Stimulated activated CD4-positive, alpha-beta T cell treated with anti-CD3 and anti-CD28 coated beads, Interleukin-1b, Interleukin-23, amount 100 ng/mL, for 48 hours (primary cell): ENCODE results near the gene KRT17.
"Not testable (repeated sequence)": the region's sequence is repeated elsewhere in the genome, so short reads cannot be mapped to it uniquely, and the experiment has no call there.

Experiments
- DNase-seq: peaks from one replicate; pipeline ENCODE4 v3.0.0-alpha.2; 2020

KRT17 gene

GRCh38 chr17:41653892-41654677 is 29.7 kb upstream of the KRT17 start:
- no peak for DNase-seq

DNA sequence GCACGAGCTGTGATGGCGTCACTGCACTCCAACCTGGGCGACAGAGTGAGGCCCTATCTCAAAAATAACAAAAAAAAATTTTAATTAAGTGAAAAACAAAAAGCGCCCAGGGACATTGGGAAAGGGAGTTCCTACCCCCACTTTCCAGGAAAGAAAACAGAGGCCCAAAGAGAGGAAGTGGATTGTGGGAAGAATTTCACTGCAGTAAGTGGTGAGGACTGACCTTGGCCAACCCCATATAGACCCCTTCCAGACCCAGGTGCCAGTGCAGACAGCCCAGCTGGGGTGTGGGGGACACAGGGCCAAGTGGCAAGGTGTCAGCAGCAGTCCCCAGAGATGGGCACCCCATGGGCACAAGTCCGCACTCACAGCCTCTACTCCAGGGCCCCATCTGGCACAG is 29.0 kb upstream of the KRT17 start:
- no peak for DNase-seq

DNA sequence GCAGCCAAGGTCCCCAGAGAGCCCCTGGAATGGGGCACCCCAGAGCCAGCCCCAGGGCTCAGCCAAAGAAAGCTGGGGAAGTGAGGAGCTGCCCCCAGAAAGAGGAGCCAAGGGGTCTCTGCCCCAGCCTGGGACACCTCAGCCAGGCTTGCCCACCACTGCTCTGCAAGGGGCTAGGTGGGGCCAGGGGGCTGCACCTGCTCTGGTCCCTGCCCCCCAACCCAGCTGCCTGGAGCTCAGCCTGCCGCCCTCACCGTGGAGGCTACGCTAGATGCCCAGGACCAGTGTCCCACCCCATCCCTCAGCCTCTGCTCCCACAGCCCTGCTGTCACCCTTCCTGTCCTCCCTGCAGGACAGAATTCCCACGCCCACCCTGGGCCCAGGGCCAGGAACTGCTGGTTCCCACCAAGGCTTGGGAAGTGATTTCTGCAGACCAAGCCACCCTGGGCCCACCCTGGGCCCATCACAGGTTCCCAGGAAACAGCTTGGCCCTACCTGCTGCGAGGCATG is 28.1 kb upstream of the KRT17 start:
- no peak for DNase-seq

DNA sequence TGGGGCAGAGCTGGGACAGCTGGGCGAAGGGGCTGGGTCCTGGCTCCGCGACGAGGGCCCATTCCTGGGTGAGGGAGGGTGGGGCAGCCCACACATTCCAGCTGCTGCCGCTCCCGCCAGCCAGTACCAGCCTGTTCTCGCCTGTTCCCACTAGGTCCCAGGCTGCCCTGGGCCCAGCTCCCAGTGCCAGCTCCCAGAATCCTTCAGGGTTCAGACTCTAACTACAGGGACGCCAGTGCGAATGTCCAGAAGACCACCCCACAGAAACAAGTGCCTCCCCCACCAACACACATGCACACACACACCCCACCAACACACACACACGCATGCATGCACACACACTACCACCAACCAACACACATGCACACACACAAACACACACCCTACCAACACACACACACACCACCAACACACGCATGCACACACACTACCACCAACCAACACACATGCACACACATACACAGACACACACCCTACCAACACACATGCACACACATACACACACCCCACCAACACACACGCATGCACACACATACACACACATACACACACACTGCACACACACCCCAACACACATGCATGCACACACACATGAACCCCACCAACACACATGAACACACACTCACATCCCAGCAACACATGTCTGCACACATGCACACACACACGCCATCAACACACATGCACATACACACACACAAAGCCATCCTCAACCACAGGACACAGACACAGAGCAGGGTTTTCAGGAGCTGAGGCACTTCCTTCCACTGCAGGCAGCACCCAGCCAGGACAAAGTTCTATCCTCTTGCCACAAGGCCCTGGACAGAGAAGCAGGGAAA is 27.5 kb upstream of the KRT17 start:
- no peak for DNase-seq

- no peak for DNase-seq
Observed at GRCh38 chr17:41650794-41651624, 26.6 kb upstream of the KRT17 start.

GRCh38 chr17:41649923-41650519 is 25.6 kb upstream of the KRT17 start:
- DNase-seq = no peak

DNA sequence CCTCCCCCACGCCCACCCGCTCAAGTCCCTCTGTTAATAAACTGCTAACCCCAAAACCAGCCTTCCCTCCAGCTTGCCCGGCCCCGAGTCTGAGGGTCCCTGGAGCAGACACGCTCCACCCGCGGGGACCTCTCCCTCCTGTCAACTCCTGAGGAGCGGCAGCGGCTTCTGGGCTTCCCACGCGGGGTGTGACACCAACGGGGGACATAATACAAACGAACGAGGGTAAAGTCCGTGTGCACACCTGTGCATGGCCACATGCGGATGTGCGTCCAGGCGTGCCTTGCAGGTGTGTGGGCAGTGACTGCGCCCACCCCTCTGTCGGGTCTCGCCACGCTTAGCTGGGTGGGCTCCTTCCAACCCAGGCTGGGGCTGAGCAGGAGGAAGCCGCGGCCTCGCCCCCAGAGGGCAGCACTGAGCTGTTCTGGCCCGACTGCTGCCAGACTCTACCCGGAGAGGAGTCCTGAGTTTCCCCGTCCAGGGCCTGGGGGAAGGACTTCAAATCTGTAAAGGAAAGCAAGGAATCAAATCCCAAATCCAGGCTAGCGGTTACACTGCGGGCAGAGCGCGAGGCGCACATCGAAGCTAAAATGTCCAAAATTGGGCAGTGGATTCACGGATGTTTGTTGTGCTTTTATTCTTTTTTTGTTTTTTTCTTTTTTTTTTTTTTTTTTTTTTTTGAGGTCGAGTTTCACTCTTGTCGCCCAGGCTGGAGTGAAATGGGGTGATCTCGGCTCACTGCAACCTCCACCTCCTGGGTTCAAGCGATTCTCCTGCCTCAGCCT is 24.2 kb upstream of the KRT17 start:
- peak; percentile 76 for DNase-seq

DNA sequence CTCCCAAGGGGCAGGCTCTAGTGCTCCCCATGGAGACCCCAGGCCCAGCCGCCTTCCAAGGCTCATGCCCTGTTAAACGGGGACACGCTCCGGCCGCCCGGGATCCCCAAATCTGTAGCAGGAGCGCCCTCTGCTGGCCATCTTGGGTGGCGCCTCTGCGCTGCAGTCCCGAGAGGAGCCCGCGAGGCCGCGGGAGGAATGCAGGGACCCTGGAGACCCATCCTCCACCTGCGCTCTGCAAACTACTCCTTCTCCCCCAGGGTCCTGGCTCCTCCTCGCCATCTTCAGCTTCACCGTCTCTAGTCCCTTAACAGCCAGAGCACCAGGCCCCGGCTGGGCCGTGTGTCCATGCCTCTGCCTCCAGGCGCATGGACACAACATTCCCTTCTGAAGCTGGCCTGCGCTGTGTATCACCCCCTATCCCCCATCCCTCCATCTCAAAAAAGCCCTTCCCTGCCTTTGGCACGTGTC is 23.6 kb upstream of the KRT17 start:
- DNase-seq = peak; percentile 86

DNA sequence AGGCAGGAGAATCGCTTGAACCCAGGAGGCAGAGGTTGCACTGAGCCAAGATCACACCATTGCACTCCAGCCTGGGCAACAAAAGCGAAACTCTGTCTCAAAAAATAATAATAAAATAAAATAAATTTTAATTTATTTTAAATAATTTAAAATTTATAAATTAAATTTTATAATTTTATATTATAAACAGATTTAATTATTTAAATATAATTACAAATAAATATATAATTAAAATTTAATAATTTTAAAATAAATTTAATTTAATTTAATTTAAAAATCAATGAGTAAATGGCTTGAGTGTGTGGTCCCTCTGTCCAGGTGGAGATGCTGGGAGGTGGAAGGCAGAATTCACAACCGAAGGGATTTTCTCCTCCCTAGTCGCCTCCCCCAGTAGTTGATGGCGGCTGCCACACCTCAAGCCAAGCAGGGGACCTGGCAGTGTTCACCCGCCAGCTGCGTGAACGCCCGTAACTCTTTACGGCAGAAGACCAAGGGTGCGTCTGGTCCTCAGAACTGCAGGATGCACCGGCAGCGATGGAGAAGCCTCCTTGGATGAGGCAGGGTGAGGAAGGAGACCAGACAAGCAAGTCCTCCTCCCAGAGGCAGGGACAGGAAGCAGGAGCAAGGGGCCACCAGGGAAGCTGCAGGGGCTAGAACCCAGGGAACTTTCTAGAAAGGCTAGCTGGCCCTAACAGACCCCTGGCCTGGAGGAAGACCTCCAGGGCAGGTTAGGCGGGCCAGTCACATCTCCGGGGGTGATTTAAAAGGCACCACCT is 22.9 kb upstream of the KRT17 start:
- DNase-seq = no peak

DNA sequence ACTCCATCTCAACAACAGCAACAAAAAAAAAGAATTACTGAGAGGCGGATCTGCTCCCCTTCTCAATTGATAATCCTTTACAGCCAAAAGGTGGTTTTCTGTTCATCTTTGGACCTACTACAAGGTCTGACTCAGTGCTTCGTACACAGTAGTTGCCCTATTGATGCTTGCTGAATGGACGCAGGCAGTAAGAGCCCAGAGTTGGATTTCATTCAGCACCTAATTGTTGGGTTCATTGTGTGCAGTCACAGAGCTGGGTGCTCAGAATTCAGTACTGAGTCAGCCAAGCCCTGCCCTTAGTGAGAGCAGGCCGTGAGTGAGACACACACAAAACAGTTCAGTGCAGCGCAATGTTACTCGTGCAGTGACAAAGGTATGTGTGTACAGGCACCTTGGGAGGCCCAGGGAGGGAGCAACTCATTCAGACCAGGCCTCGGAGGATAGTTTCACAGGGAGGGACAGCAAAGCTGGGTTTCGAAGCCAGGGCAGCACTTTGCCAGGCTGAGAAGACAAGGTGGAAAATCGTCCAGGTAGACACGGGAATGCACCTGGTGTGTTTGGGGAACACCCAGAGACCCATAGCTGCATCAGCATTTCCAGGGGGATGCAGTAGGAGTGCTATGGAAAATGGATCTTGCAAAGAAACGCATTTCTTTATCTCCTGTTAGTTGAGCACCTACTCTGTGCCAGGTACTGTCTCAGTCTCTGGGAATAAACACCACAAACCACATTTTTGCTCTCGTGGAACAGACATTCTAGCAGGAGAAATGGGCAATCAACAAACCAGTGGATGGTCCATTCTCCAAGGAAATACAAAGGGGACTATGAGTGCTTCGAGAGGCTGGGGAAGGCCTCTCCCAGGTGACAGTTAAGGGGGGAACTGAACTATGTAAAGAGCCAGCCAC is 18.1 kb upstream of the KRT17 start:
- DNase-seq = no peak

- not testable (repeated sequence) for DNase-seq
Observed at GRCh38 chr17:41640596-41640995, 16.2 kb upstream of the KRT17 start.

- no peak for DNase-seq
Observed at GRCh38 chr17:41639492-41640473, 15.4 kb upstream of the KRT17 start.

DNA sequence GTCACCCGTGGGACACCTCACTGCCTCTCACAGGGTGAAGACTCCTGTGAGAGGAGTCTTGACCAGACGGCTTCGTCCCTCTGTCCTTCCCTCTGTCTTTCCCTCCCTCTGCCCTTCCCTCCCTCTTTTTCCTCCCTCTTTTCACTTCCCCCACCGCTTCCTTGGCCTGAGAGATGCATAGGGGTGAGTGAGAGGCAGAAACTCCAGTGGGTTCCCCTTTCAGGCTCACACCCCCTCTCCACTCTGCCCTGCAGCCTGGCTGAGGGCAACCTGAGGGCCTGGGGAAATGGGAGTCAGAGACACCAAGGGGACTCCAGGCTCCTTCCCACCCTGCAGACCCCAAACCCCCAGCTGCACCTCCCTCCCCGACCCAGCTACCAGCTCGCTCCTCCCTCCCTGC is 14.6 kb upstream of the KRT17 start:
- DNase-seq = no peak

GRCh38 chr17:41638194-41638593 is 13.8 kb upstream of the KRT17 start:
- no peak for DNase-seq

DNA sequence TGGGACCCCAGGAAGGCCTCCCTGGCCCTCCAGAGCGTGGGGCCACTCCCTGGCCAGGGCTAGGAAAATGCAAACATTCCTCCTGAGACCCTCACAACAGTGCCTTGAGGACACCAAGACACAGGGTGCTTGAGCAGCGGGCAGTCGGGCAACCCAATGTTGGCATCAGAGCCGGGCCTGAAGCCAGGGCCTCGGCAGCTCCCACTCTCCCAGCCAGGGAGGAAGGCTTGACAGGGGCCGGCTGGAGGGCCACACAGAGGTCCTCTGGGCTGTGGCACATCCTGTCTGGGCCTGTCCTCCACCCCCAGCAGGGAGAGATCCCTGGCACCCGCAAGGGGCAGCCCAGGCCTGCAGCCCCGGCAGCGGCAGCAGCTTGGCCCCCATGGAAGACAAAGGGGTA is 12.3 kb upstream of the KRT17 start:
- no peak for DNase-seq

DNA sequence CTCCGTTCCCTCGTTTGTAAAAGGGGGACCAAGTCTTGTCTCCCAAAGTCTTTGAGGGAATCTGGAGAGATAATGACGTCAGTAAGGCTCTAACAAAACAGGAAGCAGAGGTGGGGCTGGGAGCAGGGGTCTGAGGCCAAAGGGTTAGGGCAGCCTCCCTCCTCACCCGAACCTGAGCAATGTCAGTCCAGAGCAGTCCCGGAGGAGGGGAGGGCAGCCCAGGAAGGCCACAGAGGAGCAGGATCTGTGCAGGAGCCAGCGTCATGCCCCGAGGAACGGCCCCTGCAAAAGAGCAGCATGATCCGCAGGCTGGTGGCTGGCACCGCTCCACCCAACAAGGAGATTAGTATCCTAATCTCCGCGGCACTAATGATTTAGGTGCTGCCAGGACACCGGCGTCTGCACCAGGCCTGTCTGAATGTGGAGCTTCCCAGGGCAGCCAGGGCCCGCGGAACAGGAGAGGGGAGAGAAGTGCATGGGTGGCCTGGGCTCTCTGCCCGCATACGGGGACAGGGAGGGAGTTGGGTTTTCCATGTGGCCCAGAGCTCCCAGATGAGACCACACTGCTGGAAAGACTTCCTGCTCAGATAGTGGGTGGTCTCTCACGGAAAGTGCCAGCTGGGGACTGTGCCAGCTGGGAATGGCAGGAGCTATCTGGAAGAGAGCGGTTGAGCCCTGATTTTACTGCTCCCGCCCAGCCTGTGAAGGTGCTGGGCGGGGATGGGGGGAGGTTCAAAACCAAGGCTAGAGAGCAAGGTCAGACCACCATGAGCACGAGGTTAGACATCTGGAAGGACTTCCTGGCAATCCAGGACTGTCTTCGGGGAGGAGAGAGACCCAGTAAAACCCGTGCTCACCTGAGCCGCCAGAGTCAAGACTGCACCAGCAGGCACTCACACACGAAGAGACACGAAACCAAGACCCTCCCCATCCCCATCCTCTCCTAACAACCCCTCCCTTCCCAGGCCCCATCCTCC is 11.0 kb upstream of the KRT17 start:
- no peak for DNase-seq

GRCh38 chr17:41634639-41635038 is 10.3 kb upstream of the KRT17 start:
- DNase-seq = no peak
